Gastroesophageal sphincter (tissue), 3 donors: Measurements from ENCODE around the gene SEPTIN10.

ENCODE experiments used
- CTCF ChIP-seq, 4 experiments: fragments of 200-600 bp in 2 of 4; fragments of 450-650 bp in 2 of 4; sonication (generic) in 1 of 4; IDR thresholded peaks; one replicate each; pipeline ENCODE4 v1.5.1; 2017 to 2019; ENCODE audit warnings: antibody characterized with exemption in 4 of 4, mild to moderate bottlenecking in 2 of 4, moderate library complexity in 2 of 4
- EP300 ChIP-seq: sonication (generic); formaldehyde crosslinking; IDR thresholded peaks from one replicate; pipeline ENCODE4 v1.6.1; 2017; ENCODE audit warnings: antibody characterized with exemption, mild to moderate bottlenecking
- POLR2A ChIP-seq, 2 donors: fragments of 450-650 bp; IDR thresholded peaks; one replicate each; pipeline ENCODE4 v1.6.1; 2017; ENCODE audit warnings: antibody characterized with exemption in 2 of 2, mild to moderate bottlenecking in 2 of 2, moderate library complexity in 1 of 2
- POLR2AphosphoS5 ChIP-seq: sonication (generic); formaldehyde crosslinking; IDR thresholded peaks from one replicate; pipeline ENCODE4 v1.6.1; 2017; ENCODE audit warnings: antibody characterized with exemption

GRCh38 chr2:109609352-109610024 lies 4.3 kb downstream of the SEPTIN10 start:
- TF ChIP-seq CTCF (IDR thresholded peaks at IDR 0.05), result no peak
- no peak for TF ChIP-seq POLR2A (IDR thresholded peaks at IDR 0.05)
- no peak for TF ChIP-seq EP300
- no peak for TF ChIP-seq POLR2AphosphoS5
